Esophagus muscularis mucosa (tissue), 4 donors: ENCODE results near the gene PCDHGB5.
"Not testable (repeated sequence)": the region's sequence is repeated elsewhere in the genome, so short reads cannot be mapped to it uniquely, and the experiment has no call there.

Source experiments
- CTCF ChIP-seq, 3 experiments: fragments of 200-600 bp in 2 of 3; fragments of 450-650 bp in 1 of 3; sonication (generic) in 2 of 3; IDR thresholded peaks; one replicate each; pipeline ENCODE4 v1.5.1; 2017 to 2019; ENCODE audit warnings: antibody characterized with exemption in 3 of 3, mild to moderate bottlenecking in 2 of 3, moderate library complexity in 1 of 3
- EP300 ChIP-seq: sonication (generic); formaldehyde crosslinking; IDR thresholded peaks from one replicate; pipeline ENCODE4 v1.6.1; 2017; ENCODE audit warnings: antibody characterized with exemption
- POLR2A ChIP-seq: fragments of 450-650 bp; IDR thresholded peaks from one replicate; pipeline ENCODE4 v1.6.1; 2017; ENCODE audit warnings: antibody characterized with exemption, moderate library complexity, mild to moderate bottlenecking, low read depth
- POLR2AphosphoS5 ChIP-seq, 2 donors: sonication (generic); formaldehyde crosslinking; IDR thresholded peaks; one replicate each; pipeline ENCODE4 v1.6.1; 2017; ENCODE audit warnings: antibody characterized with exemption in 2 of 2

- not testable (repeated sequence) for TF ChIP-seq CTCF (IDR thresholded peaks at IDR 0.05); POLR2A; EP300; POLR2AphosphoS5 (IDR thresholded peaks at IDR 0.05)
These were observed 17.5 kb downstream of the PCDHGB5 start for GRCh38 chr5:141415275-141415618.
